Measurements from ENCODE around the gene CLMP. TPM values are rescaled to one million over a fixed set of nuclear protein-coding genes. Genes with fewer than 3 reads are reported as not detected.

Gene CLMP, protein sequence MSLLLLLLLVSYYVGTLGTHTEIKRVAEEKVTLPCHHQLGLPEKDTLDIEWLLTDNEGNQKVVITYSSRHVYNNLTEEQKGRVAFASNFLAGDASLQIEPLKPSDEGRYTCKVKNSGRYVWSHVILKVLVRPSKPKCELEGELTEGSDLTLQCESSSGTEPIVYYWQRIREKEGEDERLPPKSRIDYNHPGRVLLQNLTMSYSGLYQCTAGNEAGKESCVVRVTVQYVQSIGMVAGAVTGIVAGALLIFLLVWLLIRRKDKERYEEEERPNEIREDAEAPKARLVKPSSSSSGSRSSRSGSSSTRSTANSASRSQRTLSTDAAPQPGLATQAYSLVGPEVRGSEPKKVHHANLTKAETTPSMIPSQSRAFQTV
- polyA plus RNA-seq, result 1 to 10 TPM; 2.9 to 4.2 TPM

DNA sequence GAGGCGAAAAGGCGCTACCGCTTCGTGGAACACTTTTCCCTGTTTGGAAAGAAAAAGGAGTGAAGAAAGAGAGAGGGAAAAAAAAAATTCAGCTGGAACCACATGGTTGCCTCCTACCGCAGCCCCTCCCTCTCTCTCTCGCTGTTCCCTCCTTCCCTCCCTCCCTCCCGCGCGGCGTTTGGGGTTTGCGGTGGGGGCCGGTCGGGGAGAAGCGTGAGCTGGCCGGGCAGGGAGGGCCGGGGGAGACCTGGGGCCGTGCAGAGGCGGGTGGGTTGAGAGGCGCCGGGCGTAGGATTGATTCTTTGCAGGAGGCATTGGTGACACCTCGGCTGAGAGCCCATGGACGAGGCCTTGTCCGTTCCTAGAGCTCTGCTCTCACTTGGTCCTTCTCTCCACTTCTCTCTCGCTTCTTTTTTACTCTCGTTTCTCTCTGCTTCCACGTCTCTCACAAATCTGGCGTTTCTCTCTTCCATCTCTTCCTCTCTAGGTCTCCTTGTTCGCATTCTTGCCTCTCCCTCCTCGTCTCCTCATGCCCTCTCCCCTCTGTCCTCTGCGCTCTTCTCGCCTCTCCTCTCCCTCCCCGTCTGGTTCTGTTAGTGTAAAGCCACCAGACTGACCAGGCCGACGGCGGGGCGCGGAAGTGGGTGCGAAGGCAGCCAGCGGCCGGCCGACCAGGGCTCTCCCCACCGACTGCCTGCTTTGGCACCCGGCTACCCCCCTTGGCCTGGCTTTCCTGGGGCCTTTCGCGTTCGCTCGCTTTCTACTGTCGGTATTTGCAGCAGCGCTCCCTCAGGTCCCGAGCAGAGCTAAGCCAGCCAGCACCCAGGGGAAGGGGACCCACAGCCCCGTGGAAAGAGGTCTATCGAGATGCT, at the start of gene CLMP:
Gene CLMP, minus strand, starts transcription at position 61 of the 872 bp plus-strand sequence. CDS start 308 bp downstream, outside the sequence.
- H3K9me3 ChIP-seq (ENCODE audit: control insufficient read depth in 2 of 2, insufficient read depth in 1 of 2, low read depth in 1 of 2, low read length in 1 of 2), result no peaks in the 10 kb centered on the region
- H3K27me3 ChIP-seq (ENCODE audit: control insufficient read depth in 1 of 2, insufficient read depth in 2 of 2, low read length in 2 of 2), result peaks cover 0 to 6% of the 10 kb centered on the region in 2 donors
- 11 to 18% methylated on average over 40 to 53 of the region's 53 CpGs for WGBS, 2 donors
- peak within 1 kb of the TSS; percentile 58 to 74 for H3K27ac ChIP-seq (ENCODE audit: low read depth in 2 of 2, low read length in 1 of 2)
- H3K36me3 ChIP-seq (ENCODE audit: control insufficient read depth in 2 of 2, insufficient read depth in 2 of 2, low read length in 1 of 2), result no peaks in the 10 kb centered on the region
- peak within 1 kb of the TSS; percentile 32 to 44 for H3K4me3 ChIP-seq (ENCODE audit: low read depth in 1 of 2, low read length in 2 of 2)
- H3K4me1 ChIP-seq (ENCODE audit: control insufficient read depth in 2 of 2, insufficient read depth in 2 of 2, low read length in 1 of 2), result peaks cover 0 to 11% of the 10 kb centered on the region in 2 donors

- Histone ChIP-seq H3K27ac (ENCODE audit: low read depth in 2 of 2, low read length in 1 of 2) (no peak overlapping the region), H3K4me1 (ENCODE audit: control insufficient read depth in 2 of 2, insufficient read depth in 2 of 2, low read length in 1 of 2) (no peaks in the 10 kb centered on the region), H3K4me3 (ENCODE audit: low read depth in 1 of 2, low read length in 2 of 2) (no peak overlapping the region), H3K36me3 (ENCODE audit: control insufficient read depth in 2 of 2, insufficient read depth in 2 of 2, low read length in 1 of 2) (no peaks in the 10 kb centered on the region), H3K27me3 (ENCODE audit: control insufficient read depth in 1 of 2, insufficient read depth in 2 of 2, low read length in 2 of 2) (no peaks in the 10 kb centered on the region), H3K9me3 (ENCODE audit: control insufficient read depth in 2 of 2, insufficient read depth in 1 of 2, low read depth in 1 of 2, low read length in 1 of 2) (no peaks in the 10 kb centered on the region)
- WGBS, 2 donors, result 70 to 78% methylated on average over 11 of the region's 11 CpGs
Measured at GRCh38 chr11:123241874-123242543, 47.0 kb upstream of the CLMP start.

DNA sequence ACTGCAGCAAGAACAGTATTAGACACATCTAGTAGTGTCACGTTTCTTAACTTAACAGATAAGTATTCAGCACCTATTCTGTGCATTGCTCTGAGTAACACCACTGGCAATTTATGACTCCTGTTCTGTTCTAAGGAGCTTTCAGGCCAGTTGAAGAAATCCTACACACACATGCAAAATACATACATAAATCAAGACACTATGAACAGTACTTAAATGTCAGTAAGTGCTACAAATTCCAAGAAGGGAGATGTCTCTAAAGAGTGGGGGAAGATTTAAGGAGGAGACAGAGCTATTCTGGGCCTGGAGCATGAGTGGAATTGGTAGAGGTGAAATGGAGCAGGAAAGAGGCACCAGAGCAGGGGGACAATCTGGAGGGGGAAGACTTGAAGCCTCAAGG, 46.2 kb upstream of the CLMP start:
- no peaks in the 10 kb centered on the region for H3K36me3 ChIP-seq (ENCODE audit: control insufficient read depth in 2 of 2, insufficient read depth in 2 of 2, low read length in 1 of 2)
- H3K27me3 ChIP-seq (ENCODE audit: control insufficient read depth in 1 of 2, insufficient read depth in 2 of 2, low read length in 2 of 2), result no peaks in the 10 kb centered on the region
- 81 to 89% methylated on average over 1 of the region's 1 CpG for WGBS, 2 donors
- no peaks in the 10 kb centered on the region for H3K4me1 ChIP-seq (ENCODE audit: control insufficient read depth in 2 of 2, insufficient read depth in 2 of 2, low read length in 1 of 2)
- H3K4me3 ChIP-seq (ENCODE audit: low read depth in 1 of 2, low read length in 2 of 2), result no peak overlapping the region
- no peak overlapping the region for H3K27ac ChIP-seq (ENCODE audit: low read depth in 2 of 2, low read length in 1 of 2)
- H3K9me3 ChIP-seq (ENCODE audit: control insufficient read depth in 2 of 2, insufficient read depth in 1 of 2, low read depth in 1 of 2, low read length in 1 of 2), result no peaks in the 10 kb centered on the region

- H3K27ac ChIP-seq (ENCODE audit: low read depth in 2 of 2, low read length in 1 of 2), result no peak overlapping the region
- H3K27me3 ChIP-seq (ENCODE audit: control insufficient read depth in 1 of 2, insufficient read depth in 2 of 2, low read length in 2 of 2), result no peaks in the 10 kb centered on the region
- no peaks in the 10 kb centered on the region for H3K36me3 ChIP-seq (ENCODE audit: control insufficient read depth in 2 of 2, insufficient read depth in 2 of 2, low read length in 1 of 2)
- H3K9me3 ChIP-seq (ENCODE audit: control insufficient read depth in 2 of 2, insufficient read depth in 1 of 2, low read depth in 1 of 2, low read length in 1 of 2), result no peaks in the 10 kb centered on the region
- 89 to 94% methylated on average over 15 of the region's 15 CpGs for WGBS, 2 donors
- H3K4me3 ChIP-seq (ENCODE audit: low read depth in 1 of 2, low read length in 2 of 2), result no peak overlapping the region
- no peaks in the 10 kb centered on the region for H3K4me1 ChIP-seq (ENCODE audit: control insufficient read depth in 2 of 2, insufficient read depth in 2 of 2, low read length in 1 of 2)
Measured at GRCh38 chr11:123239191-123240150, 44.4 kb upstream of the CLMP start.

- no peak overlapping the region for H3K27ac ChIP-seq (ENCODE audit: low read depth in 2 of 2, low read length in 1 of 2)
- H3K27me3 ChIP-seq (ENCODE audit: control insufficient read depth in 1 of 2, insufficient read depth in 2 of 2, low read length in 2 of 2), result no peaks in the 10 kb centered on the region
- H3K4me3 ChIP-seq (ENCODE audit: low read depth in 1 of 2, low read length in 2 of 2), result no peak overlapping the region
- WGBS, 2 donors, result 89 to 95% methylated on average over 1 of the region's 1 CpG
- H3K36me3 ChIP-seq (ENCODE audit: control insufficient read depth in 2 of 2, insufficient read depth in 2 of 2, low read length in 1 of 2), result no peaks in the 10 kb centered on the region
- H3K4me1 ChIP-seq (ENCODE audit: control insufficient read depth in 2 of 2, insufficient read depth in 2 of 2, low read length in 1 of 2), result no peaks in the 10 kb centered on the region
- H3K9me3 ChIP-seq (ENCODE audit: control insufficient read depth in 2 of 2, insufficient read depth in 1 of 2, low read depth in 1 of 2, low read length in 1 of 2), result no peaks in the 10 kb centered on the region
Measured at GRCh38 chr11:123238297-123238696, 43.2 kb upstream of the CLMP start.

GRCh38 chr11:123236879-123237278, 41.8 kb upstream of the CLMP start:
- no peaks in the 10 kb centered on the region for H3K27me3 ChIP-seq (ENCODE audit: control insufficient read depth in 1 of 2, insufficient read depth in 2 of 2, low read length in 2 of 2)
- 93 to 94% methylated on average over 3 of the region's 3 CpGs for WGBS, 2 donors
- no peak overlapping the region for H3K27ac ChIP-seq (ENCODE audit: low read depth in 2 of 2, low read length in 1 of 2)
- H3K9me3 ChIP-seq (ENCODE audit: control insufficient read depth in 2 of 2, insufficient read depth in 1 of 2, low read depth in 1 of 2, low read length in 1 of 2), result no peaks in the 10 kb centered on the region
- H3K36me3 ChIP-seq (ENCODE audit: control insufficient read depth in 2 of 2, insufficient read depth in 2 of 2, low read length in 1 of 2), result no peaks in the 10 kb centered on the region
- no peak overlapping the region for H3K4me3 ChIP-seq (ENCODE audit: low read depth in 1 of 2, low read length in 2 of 2)
- no peaks in the 10 kb centered on the region for H3K4me1 ChIP-seq (ENCODE audit: control insufficient read depth in 2 of 2, insufficient read depth in 2 of 2, low read length in 1 of 2)

- Histone ChIP-seq H3K36me3 (ENCODE audit: control insufficient read depth in 2 of 2, insufficient read depth in 2 of 2, low read length in 1 of 2) (no peaks in the 10 kb centered on the region), H3K9me3 (ENCODE audit: control insufficient read depth in 2 of 2, insufficient read depth in 1 of 2, low read depth in 1 of 2, low read length in 1 of 2) (no peaks in the 10 kb centered on the region), H3K27me3 (ENCODE audit: control insufficient read depth in 1 of 2, insufficient read depth in 2 of 2, low read length in 2 of 2) (no peaks in the 10 kb centered on the region), H3K4me3 (ENCODE audit: low read depth in 1 of 2, low read length in 2 of 2) (no peak overlapping the region), H3K4me1 (ENCODE audit: control insufficient read depth in 2 of 2, insufficient read depth in 2 of 2, low read length in 1 of 2) (no peaks in the 10 kb centered on the region), H3K27ac (ENCODE audit: low read depth in 2 of 2, low read length in 1 of 2) (no peak overlapping the region)
- WGBS, 2 donors, result 64 to 76% methylated on average over 12 of the region's 12 CpGs
Measured at GRCh38 chr11:123235656-123236261, 40.7 kb upstream of the CLMP start.

GRCh38 chr11:123235117-123235655, 40.1 kb upstream of the CLMP start:
- Histone ChIP-seq H3K4me3 (ENCODE audit: low read depth in 1 of 2, low read length in 2 of 2) (no peak overlapping the region), H3K4me1 (ENCODE audit: control insufficient read depth in 2 of 2, insufficient read depth in 2 of 2, low read length in 1 of 2) (no peaks in the 10 kb centered on the region), H3K36me3 (ENCODE audit: control insufficient read depth in 2 of 2, insufficient read depth in 2 of 2, low read length in 1 of 2) (no peaks in the 10 kb centered on the region), H3K9me3 (ENCODE audit: control insufficient read depth in 2 of 2, insufficient read depth in 1 of 2, low read depth in 1 of 2, low read length in 1 of 2) (no peaks in the 10 kb centered on the region), H3K27ac (ENCODE audit: low read depth in 2 of 2, low read length in 1 of 2) (peak overlapping the region in 1 of 2 donors; percentile 33), H3K27me3 (ENCODE audit: control insufficient read depth in 1 of 2, insufficient read depth in 2 of 2, low read length in 2 of 2) (no peaks in the 10 kb centered on the region)
- WGBS, 2 donors, result 59 to 63% methylated on average over 12 of the region's 12 CpGs
